Measurements from ENCODE around the gene EFNA3.

The EFNA3 gene

DNA sequence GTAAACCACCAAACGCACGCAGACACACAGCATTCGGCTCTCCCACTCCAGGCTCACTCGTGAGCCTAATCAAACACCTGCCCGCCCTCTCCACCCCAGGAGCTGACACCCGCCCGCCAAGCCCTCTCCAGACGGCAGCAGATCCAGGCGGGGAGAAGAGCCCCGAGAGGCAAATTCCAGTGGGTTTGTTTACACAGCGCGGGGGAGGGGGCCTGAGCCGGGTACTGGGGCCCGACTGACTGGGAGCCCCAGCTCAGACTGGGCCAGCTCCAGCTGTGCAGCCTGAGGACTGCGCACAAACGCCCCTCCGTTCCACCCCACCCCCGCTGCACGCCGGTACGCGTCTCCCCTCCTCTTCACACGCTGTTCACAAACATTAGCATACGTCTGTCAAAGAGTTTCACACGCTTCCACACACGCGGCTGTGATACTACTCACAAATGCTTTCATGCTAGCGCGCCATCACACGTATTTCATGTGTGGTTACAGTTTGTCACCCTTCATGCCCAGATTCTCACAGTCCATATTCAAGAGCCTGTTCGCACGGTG lies 48.0 kb downstream of the EFNA3 start (continued):
- TF ChIP-seq ZNF169 (tag by site-specific recombination; IDR thresholded peaks at IDR 0.05) (no peak), ZXDB (tag by site-specific recombination; IDR thresholded peaks at IDR 0.05) (no peak; the same call in 1 of the 2 replicates), ZNF571 (tag by site-specific recombination; IDR thresholded peaks at IDR 0.05) (no peak), HOXD13 (CRISPR knock-in tag; IDR thresholded peaks at IDR 0.05; ENCODE audit: borderline replicate concordance) (no peak), TRIM28 (IDR thresholded peaks at IDR 0.05; ENCODE audit: borderline replicate concordance, low read length) (no peak), ZNF416 (tag by site-specific recombination; IDR thresholded peaks at IDR 0.05) (no peak), ZNF518A (tag by site-specific recombination; conservative IDR thresholded peaks at IDR 0.05; ENCODE audit: low read depth) (no peak), ZNF423 (tag by site-specific recombination; IDR thresholded peaks at IDR 0.05) (peak; percentile 66; the same call in 1 of the 2 replicates), ZNF549 (tag by site-specific recombination; IDR thresholded peaks at IDR 0.05) (no peak)

DNA sequence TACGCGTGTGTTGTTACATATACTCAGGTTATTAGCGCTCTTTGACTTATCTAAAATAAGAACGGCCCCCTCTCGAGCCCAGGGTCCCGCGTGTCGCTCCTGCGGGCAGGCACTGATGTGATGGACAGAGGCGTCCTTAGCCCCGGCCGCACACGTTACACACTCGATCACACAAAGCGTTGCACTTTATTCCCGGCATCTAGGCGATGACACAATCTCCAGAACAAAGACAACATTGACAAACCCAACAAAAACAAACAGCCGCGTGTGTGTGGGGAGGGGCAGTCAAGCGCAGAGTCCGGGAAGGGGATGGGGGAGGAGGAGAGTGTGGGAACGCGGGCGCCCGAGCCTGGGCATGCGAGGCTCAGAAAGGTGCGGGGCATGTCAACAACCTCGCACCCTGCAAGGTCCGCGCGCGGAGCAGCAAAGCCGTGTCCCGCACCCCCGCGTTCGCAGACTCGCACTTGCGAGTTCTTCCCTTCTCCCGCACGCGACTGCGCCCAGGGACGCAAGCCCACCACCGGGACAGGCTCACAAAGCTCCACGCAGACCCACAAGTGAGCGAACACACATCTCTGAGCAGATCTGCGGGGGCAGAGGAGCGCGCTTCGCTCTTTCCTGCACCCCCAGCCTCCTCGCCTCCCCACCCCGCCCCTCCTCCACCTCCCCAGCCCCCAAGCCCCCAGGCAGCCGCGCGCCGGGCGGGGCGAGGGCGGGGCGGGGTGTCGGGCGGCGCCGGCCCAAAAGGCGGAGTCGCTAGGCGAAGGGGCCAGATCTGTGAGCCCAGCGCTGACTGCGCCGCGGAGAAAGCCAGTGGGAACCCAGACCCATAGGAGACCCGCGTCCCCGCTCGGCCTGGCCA lies 48.7 kb downstream of the EFNA3 start, which contains the start of gene EFNA1:
EFNA1 (plus strand) TSS at position 772 of the 862 bp plus-strand sequence. CDS start 102 bp downstream, outside the sequence.
- Histone ChIP-seq H3K36me3 (ENCODE audit: control insufficient read depth in 2 of 2, insufficient read depth in 1 of 2, low read length in 2 of 2) (peaks cover 0 to 14% of the 10 kb centered on the region in 2 experiments; a peak in 2 of 3 replicates), H3K4me1 (ENCODE audit: control insufficient read depth, insufficient read depth, low read length) (peaks cover 21% of the 10 kb centered on the region), H3K9me3 (ENCODE audit: control insufficient read depth, insufficient read depth, low read depth, low read length) (no peaks in the 10 kb centered on the region), H3K27ac (ENCODE audit: extremely low read depth, low read depth, low read length) (peak within 1 kb of the TSS; percentile 75), H3K4me3 (ENCODE audit: low read depth, low read length) (peak within 1 kb of the TSS; percentile 62)
- POLR2A ChIA-PET: interaction anchor here (0.6 to 2.9 kb wide), 9 partner anchors 7 to 202 kb away, joined by 3 to 14 read pairs (median 7); partner anchors contain the start of genes KRTCAP2 and SLC50A1
- CTCF ChIA-PET: interaction anchor here (1.4 to 2.6 kb wide), 3 partner anchors 36 to 45 kb away, joined by 5 to 17 read pairs (median 8); partner anchors contain the start of gene KRTCAP2
- TF ChIP-seq ZIC2 (tag by site-specific recombination; IDR thresholded peaks at IDR 0.05) (no peak), HIC1 (tag by site-specific recombination; IDR thresholded peaks at IDR 0.05) (peak; percentile 52; the same call in 1 of the 2 replicates), ZNF600 (tag by site-specific recombination; IDR thresholded peaks at IDR 0.05) (peak; percentile 80; the same call in 1 of the 2 replicates), BCL11A (tag by site-specific recombination; IDR thresholded peaks at IDR 0.05; ENCODE audit: low read depth) (peak; percentile 77; the same call in 1 of the 2 replicates), GLIS2 (tag by site-specific recombination; IDR thresholded peaks at IDR 0.05) (peak; percentile 57; the same call in 1 of the 2 replicates), GLIS1 (tag by site-specific recombination; IDR thresholded peaks at IDR 0.05) (peak; percentile 70), ZNF830 (tag by site-specific recombination; IDR thresholded peaks at IDR 0.05; ENCODE audit: low read depth) (no peak), SP7 (tag by site-specific recombination; IDR thresholded peaks at IDR 0.05) (peak; percentile 76), ZNF629 (tag by site-specific recombination; IDR thresholded peaks at IDR 0.05) (peak; percentile 81), SP3 (tag by site-specific recombination; IDR thresholded peaks at IDR 0.05) (peak; percentile 55), EGR2 (tag by site-specific recombination; IDR thresholded peaks at IDR 0.05; ENCODE audit: low read depth) (peak; percentile 89), OVOL3 (tag by site-specific recombination; IDR thresholded peaks at IDR 0.05) (peak; percentile 42; the same call in 1 of the 2 replicates), ZNF2 (tag by site-specific recombination; IDR thresholded peaks at IDR 0.05) (peak; percentile 81; the same call in 1 of the 2 replicates), ZNF692 (tag by site-specific recombination; IDR thresholded peaks at IDR 0.05) (0 out of 2 replicates have a peak, but pooled peaks have one; percentile 8), ZNF548 (tag by site-specific recombination; IDR thresholded peaks at IDR 0.05) (no peak), ZNF155 (tag by site-specific recombination; IDR thresholded peaks at IDR 0.05) (no peak)
- TF ChIP-seq, protein P1, sequence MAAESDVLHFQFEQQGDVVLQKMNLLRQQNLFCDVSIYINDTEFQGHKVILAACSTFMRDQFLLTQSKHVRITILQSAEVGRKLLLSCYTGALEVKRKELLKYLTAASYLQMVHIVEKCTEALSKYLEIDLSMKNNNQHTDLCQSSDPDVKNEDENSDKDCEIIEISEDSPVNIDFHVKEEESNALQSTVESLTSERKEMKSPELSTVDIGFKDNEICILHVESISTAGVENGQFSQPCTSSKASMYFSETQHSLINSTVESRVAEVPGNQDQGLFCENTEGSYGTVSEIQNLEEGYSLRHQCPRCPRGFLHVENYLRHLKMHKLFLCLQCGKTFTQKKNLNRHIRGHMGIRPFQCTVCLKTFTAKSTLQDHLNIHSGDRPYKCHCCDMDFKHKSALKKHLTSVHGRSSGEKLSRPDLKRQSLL (tag by site-specific recombination; IDR thresholded peaks at IDR 0.05): peak; percentile 55; the same call in 1 of the 2 replicates

Data from HEK293 (cell line).